T-helper 1 cell treated with Interleukin-12 subunit alpha and Interleukin-12 subunit beta and Interleukin-4 antibody, amounts not matched to agents 30 ng/mL and 1 ng/mL, for 36 hours (primary cell): Measurements from ENCODE around the gene OAS3. TPM values are rescaled to one million over a fixed set of nuclear protein-coding genes. Genes with fewer than 3 reads are reported as not detected.

Experiments used
- intact Hi-C: fragments of 100-400 bp; cut with micrococcal nuclease; formaldehyde crosslinking; loops from one replicate; pipeline ENCODE4 v1.15.1; 2024
- total RNA-seq: library from RNA; stranded (reverse); gene quantifications from 2 replicates; pipeline ENCODE4 v1.2.3, GENCODE V29; 2022

The OAS3 gene
- total RNA-seq, 1 donor from 2014 or later = 286 TPM

DNA sequence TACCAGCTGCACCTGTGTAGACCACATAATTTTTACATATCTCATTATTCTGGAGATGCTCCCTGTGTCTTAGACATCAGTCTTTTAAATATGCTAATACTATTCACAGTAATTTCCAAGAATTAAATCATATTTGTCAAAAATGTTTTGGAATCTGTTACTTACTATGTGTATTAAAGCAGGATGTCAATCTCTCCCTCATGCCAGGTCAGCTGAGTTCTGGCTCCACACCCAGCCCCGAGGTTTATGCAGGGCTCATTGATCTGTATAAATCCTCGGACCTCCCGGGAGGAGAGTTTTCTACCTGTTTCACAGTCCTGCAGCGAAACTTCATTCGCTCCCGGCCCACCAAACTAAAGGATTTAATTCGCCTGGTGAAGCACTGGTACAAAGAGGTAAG lies 67.9 kb downstream of the OAS3 start:
- intact Hi-C loops = no loop called here

GRCh38 chr12:113006641-113007040 lies 68.4 kb downstream of the OAS3 start:
- intact Hi-C loops = no loop called here

GRCh38 chr12:113007166-113007565 lies 68.9 kb downstream of the OAS3 start:
- intact Hi-C loops = no loop called here

DNA sequence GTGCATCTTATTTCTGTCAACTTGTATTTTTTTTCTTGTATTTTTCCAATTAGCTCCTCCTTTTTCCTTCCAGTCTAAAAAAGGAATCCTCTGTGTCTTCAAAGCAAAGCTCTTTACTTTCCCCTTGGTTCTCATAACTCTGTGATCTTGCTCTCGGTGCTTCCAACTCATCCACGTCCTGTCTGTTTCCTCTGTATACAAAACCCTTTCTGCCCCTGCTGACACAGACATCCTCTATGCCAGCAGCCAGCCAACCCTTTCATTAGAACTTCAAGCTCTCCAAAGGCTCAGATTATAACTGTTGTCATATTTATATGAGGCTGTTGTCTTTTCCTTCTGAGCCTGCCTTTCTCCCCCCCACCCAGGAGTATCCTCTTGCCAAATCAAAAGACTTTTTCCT lies 72.4 kb downstream of the OAS3 start:
- intact Hi-C loops = no loop called here

DNA sequence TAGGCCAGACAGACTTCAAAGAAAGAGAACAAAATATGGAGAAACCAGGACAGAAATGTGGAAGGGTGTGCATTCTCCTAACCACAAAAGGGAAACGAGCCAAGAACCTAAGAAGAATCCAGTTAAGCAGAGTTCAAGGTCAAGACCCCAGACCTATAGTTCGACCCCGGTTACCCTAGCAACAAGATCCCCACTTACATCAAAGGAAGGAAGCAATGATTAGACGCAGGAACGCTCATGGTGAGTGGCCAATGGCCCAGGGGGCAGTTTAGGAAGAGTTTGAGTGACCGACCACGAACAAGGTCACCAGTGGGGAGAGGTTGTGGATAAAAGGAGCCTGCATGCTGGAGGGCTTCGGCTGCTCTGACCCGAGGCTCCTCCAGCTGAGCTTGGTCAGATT lies 76.3 kb downstream of the OAS3 start:
- intact Hi-C loops = no loop called here

DNA sequence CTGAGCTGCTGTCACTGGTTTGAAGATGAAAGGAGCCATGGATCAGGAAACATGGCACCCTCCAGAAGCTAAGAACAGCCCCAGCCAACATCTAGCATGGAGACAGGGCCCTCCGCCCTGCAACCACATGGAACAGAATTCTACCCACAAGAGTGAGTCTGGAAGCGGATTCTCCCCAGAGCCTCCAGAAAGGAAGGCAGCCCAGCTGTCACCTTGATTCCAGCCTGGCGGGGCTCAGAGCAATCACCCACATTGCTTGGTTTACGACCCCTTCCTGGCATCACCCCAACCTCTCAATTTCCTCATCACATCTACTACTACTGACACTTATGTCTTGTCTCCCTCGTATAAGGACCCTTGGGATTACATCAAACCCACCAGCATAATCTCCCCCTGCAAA lies 78.5 kb downstream of the OAS3 start:
- intact Hi-C loops = no loop called here

DNA sequence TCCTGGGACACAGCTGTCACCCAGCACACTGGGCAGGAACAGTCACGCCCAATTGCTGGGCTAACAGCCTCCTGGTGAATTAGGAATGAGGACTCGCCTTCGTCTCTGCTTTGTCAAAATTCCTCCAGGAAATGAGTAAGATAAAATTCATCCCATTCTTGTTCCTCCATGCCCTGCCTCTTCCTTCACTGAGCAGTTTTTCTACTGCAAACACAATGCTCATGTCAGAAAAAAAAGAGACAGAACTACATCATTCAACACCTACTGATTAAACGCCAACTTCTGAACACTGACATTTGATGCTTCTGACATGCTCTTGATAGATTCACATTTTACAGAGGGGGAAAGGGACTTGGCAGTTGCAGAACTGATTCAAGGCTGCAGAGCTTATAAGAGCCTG lies 80.8 kb downstream of the OAS3 start:
- intact Hi-C loops = no loop called here

DNA sequence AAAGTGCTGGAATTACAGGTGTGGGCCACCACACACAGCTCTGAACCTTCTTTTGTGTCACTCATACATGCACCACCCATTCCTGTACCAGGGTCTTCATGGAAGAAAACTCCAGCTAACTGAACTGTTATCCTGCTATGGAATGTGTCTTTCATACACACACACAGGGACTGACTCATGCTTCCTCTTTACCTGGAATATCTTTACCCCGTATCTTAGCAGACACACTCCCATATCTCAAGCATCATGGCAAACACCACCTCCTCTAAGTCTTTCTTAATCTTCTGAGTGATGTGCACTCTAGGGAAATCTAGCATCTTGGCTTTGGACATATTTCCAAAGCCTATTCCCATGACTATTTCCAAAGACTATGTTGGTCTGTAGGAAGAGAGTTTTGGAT lies 83.2 kb downstream of the OAS3 start:
- intact Hi-C loops = no loop called here

Other genes with a start within 250 kb of the OAS3 start
- gene RPH3A, start 146.7 kb upstream of the OAS3 start, total RNA-seq = not detected in 2 replicates
- 151 and 155 TPM in 2 replicates for gene OAS1, start 31.5 kb upstream of the OAS3 start, total RNA-seq
- 213 and 215 TPM in 2 replicates for gene OAS2, start 40.0 kb downstream of the OAS3 start, total RNA-seq
- 0.66 TPM in 1 of 2 replicates, not detected in the other for gene DTX1, start 118.3 kb downstream of the OAS3 start, total RNA-seq
- 0.10 TPM in 1 of 2 replicates, not detected in the other for gene RASAL1, start 197.3 kb downstream of the OAS3 start, total RNA-seq
- 0.22 and 0.25 TPM in 2 replicates for gene CFAP73, start 211.2 kb downstream of the OAS3 start, total RNA-seq
- gene DDX54, start 247.0 kb downstream of the OAS3 start, total RNA-seq = 71.4 and 85.8 TPM in 2 replicates
- gene RITA1, start 247.2 kb downstream of the OAS3 start, total RNA-seq = 25.1 and 26.0 TPM in 2 replicates